Endodermal cell (in vitro differentiated cells): ENCODE data around the gene BACH1. TPM values are rescaled to one million over a fixed set of nuclear protein-coding genes. Genes with fewer than 3 reads are reported as not detected.

Experiments
- DNase-seq: peaks from one replicate; pipeline ENCODE4 v3.0.0-alpha.2; 2017
- H3K27ac ChIP-seq: 2 replicates; pipeline ENCODE4 v1.5.1; 2013; ENCODE audit warnings: mild to moderate bottlenecking, low read depth, low read length, moderate library complexity
- H3K27me3 ChIP-seq: 2 replicates; pipeline ENCODE4 v1.6.1; 2013; ENCODE audit warnings: mild to moderate bottlenecking, low read length, moderate library complexity; ENCODE audit not compliant: insufficient read depth, control insufficient read depth, poor library complexity, severe bottlenecking
- H3K36me3 ChIP-seq: 2 replicates; pipeline ENCODE4 v1.7.0; 2013; ENCODE audit warnings: mild to moderate bottlenecking, low read length, moderate library complexity; ENCODE audit not compliant: control insufficient read depth, insufficient read depth
- H3K4me1 ChIP-seq: one replicate; pipeline ENCODE4 v1.7.0; 2013; ENCODE audit warnings: low read length; ENCODE audit not compliant: control insufficient read depth, insufficient read depth
- H3K4me3 ChIP-seq: 2 replicates; pipeline ENCODE4 v1.5.1; 2013; ENCODE audit warnings: mild to moderate bottlenecking, low read length, moderate library complexity
- H3K9ac ChIP-seq: 2 replicates; pipeline ENCODE4 v1.6.1; 2013; ENCODE audit warnings: mild to moderate bottlenecking, low read length, moderate library complexity; ENCODE audit not compliant: poor library complexity, severe bottlenecking; ENCODE audit errors: extremely low read depth
- H3K9me3 ChIP-seq: 2 replicates; pipeline ENCODE4 v1.6.1; 2013; ENCODE audit warnings: mild to moderate bottlenecking, low read length, moderate library complexity; ENCODE audit not compliant: control insufficient read depth
- H3K27ac Mint-ChIP-seq: 2 replicates; pipeline ENCODE4 v1.8.0; 2020; ENCODE audit warnings: mixed read lengths
- H3K27me3 Mint-ChIP-seq: 2 replicates; pipeline ENCODE4 v1.8.0; 2021; ENCODE audit warnings: mild to moderate bottlenecking, mixed read lengths; ENCODE audit not compliant: insufficient read depth
- H3K36me3 Mint-ChIP-seq: 2 replicates; pipeline ENCODE4 v1.8.0; 2020; ENCODE audit warnings: low read depth, mixed read lengths
- H3K4me1 Mint-ChIP-seq: 2 replicates; pipeline ENCODE4 v1.8.0; 2020; ENCODE audit warnings: mixed read lengths
- H3K4me3 Mint-ChIP-seq: 2 replicates; pipeline ENCODE4 v1.8.0; 2020; ENCODE audit warnings: mild to moderate bottlenecking, moderate library complexity, mixed read lengths
- H3K9me3 Mint-ChIP-seq: 2 replicates; pipeline ENCODE4 v1.8.0; 2020; ENCODE audit warnings: mild to moderate bottlenecking, mixed read lengths
- CTCF ChIP-seq: fragments of 200-600 bp; sonication (generic); conservative IDR thresholded peaks from 2 replicates; pipeline ENCODE4 v1.5.0; 2021; ENCODE audit warnings: antibody characterized with exemption, mild to moderate bottlenecking
- WGBS, 2 experiments: methylation state at CpG; one replicate each; pipeline versions ENCODE4 v1.1.5 to v1.1.7; 2013; ENCODE audit warnings: missing lambda C conversion rate in 2 of 2, mixed read lengths in 1 of 2; ENCODE audit not compliant: insufficient coverage in 1 of 2, insufficient read length in 1 of 2; 5-methylcytosine and 5-hydroxymethylcytosine counted together
- total RNA-seq, 2 donors: library from RNA; stranded (reverse); fragmentation: NEBNext Ultra II Directional in 1 of 2; extraction: Animal tissue kit (Norgen Biotek cat#: 25700) in 1 of 2; gene quantifications; 2 replicates in 1 of 2; 3 replicates in 1 of 2; pipeline ENCODE4 v1.2.1, GENCODE V29; 2021

BACH1 gene
- total RNA-seq, 2 donors from 2014 or later, result 61.3 to 64.9 TPM

GRCh38 chr21:29343519-29343918, 44.8 kb downstream of the BACH1 start:
- TF ChIP-seq CTCF, result no peak
- no peak overlapping the region for H3K9ac ChIP-seq
- Mint-ChIP-seq H3K4me3 (no peak overlapping the region), H3K36me3 (peaks cover 13% of the 10 kb centered on the region), H3K9me3 (no peaks in the 10 kb centered on the region), H3K27me3 (no peaks in the 10 kb centered on the region), H3K27ac (no peak overlapping the region), H3K4me1 (peaks cover 20% of the 10 kb centered on the region)
- H3K9me3 ChIP-seq, result no peaks in the 10 kb centered on the region
- no peak overlapping the region for H3K4me3 ChIP-seq
- H3K36me3 ChIP-seq, result peaks cover 24% of the 10 kb centered on the region
- DNase-seq, result no peak
- peaks cover 3% of the 10 kb centered on the region for H3K4me1 ChIP-seq
- 88 to 91% methylated on average over 2 to 4 of the region's 4 CpGs for WGBS, 2 experiments
- H3K27ac ChIP-seq, result no peak overlapping the region
- H3K27me3 ChIP-seq, result no peaks in the 10 kb centered on the region

GRCh38 chr21:29346281-29346680, 47.6 kb downstream of the BACH1 start:
- Histone ChIP-seq H3K9ac (no peak overlapping the region), H3K36me3 (peaks cover 24% of the 10 kb centered on the region), H3K27me3 (no peaks in the 10 kb centered on the region), H3K4me3 (no peak overlapping the region), H3K4me1 (peaks cover under 1% of the 10 kb centered on the region), H3K27ac (no peak overlapping the region), H3K9me3 (no peaks in the 10 kb centered on the region)
- Mint-ChIP-seq H3K4me1 (peaks cover 9% of the 10 kb centered on the region), H3K27ac (peak overlapping the region; percentile 43), H3K36me3 (peaks cover 13% of the 10 kb centered on the region), H3K27me3 (no peaks in the 10 kb centered on the region), H3K4me3 (no peak overlapping the region), H3K9me3 (no peaks in the 10 kb centered on the region)
- TF ChIP-seq CTCF, result no peak
- DNase-seq, result no peak
- 93 to 100% methylated on average over 1 to 3 of the region's 3 CpGs for WGBS, 2 experiments

GRCh38 chr21:29346771-29347170, 48.0 kb downstream of the BACH1 start:
- Mint-ChIP-seq H3K27ac (peak overlapping the region; percentile 43), H3K27me3 (no peaks in the 10 kb centered on the region), H3K4me3 (no peak overlapping the region), H3K4me1 (peaks cover 7% of the 10 kb centered on the region), H3K9me3 (no peaks in the 10 kb centered on the region), H3K36me3 (peaks cover 17% of the 10 kb centered on the region)
- H3K36me3 ChIP-seq, result peaks cover 29% of the 10 kb centered on the region
- H3K27me3 ChIP-seq, result no peaks in the 10 kb centered on the region
- no peaks in the 10 kb centered on the region for H3K4me1 ChIP-seq
- H3K9ac ChIP-seq, result no peak overlapping the region
- 95 to 96% methylated on average over 4 of the region's 4 CpGs for WGBS, 2 experiments
- H3K27ac ChIP-seq, result no peak overlapping the region
- no peak overlapping the region for H3K4me3 ChIP-seq
- TF ChIP-seq CTCF, result no peak
- DNase-seq, result no peak
- no peaks in the 10 kb centered on the region for H3K9me3 ChIP-seq
